HEK293T (cell line): ENCODE measurements around the gene FBXO44.

Experiments used
- ARNT ChIP-seq: fragments of 450-650 bp; IDR thresholded peaks from 2 replicates; pipeline ENCODE4 v1.6.1; 2017; ENCODE audit warnings: mild to moderate bottlenecking
- BHLHE40 ChIP-seq: fragments of 450-650 bp; IDR thresholded peaks from 2 replicates; pipeline ENCODE4 v1.6.1; 2016; ENCODE audit warnings: mild to moderate bottlenecking, moderate library complexity, borderline replicate concordance
- ELF4 ChIP-seq: fragments of 450-650 bp; IDR thresholded peaks from 2 replicates; pipeline ENCODE4 v1.6.1; 2017; ENCODE audit warnings: antibody characterized with exemption
- FOXA1 ChIP-seq: fragments of 450-650 bp; IDR thresholded peaks from 2 replicates; pipeline ENCODE4 v1.6.1; 2016; ENCODE audit warnings: mild to moderate bottlenecking
- FOXK2 ChIP-seq: fragments of 450-650 bp; IDR thresholded peaks from 2 replicates; pipeline ENCODE4 v1.6.1; 2016; ENCODE audit warnings: mild to moderate bottlenecking
- FOXM1 ChIP-seq: fragments of 450-650 bp; IDR thresholded peaks from 2 replicates; pipeline ENCODE4 v1.6.1; 2017; ENCODE audit warnings: mild to moderate bottlenecking, borderline replicate concordance
- HDGF ChIP-seq: fragments of 450-650 bp; IDR thresholded peaks from 2 replicates; pipeline ENCODE4 v1.6.1; 2017; ENCODE audit warnings: antibody characterized with exemption, borderline replicate concordance
- L3MBTL2 ChIP-seq: fragments of 450-650 bp; conservative IDR thresholded peaks from 2 replicates; pipeline ENCODE4 v1.6.1; 2016; ENCODE audit warnings: mild to moderate bottlenecking
- LEF1 ChIP-seq: fragments of 450-650 bp; IDR thresholded peaks from 2 replicates; pipeline ENCODE4 v1.6.1; 2017; ENCODE audit warnings: mild to moderate bottlenecking, borderline replicate concordance
- NFRKB ChIP-seq: fragments of 450-650 bp; IDR thresholded peaks from 2 replicates; pipeline ENCODE4 v1.6.1; 2016; ENCODE audit warnings: mild to moderate bottlenecking, moderate library complexity
- SP1 ChIP-seq: fragments of 450-650 bp; IDR thresholded peaks from 2 replicates; pipeline ENCODE4 v1.6.1; 2017
- SUZ12 ChIP-seq: fragments of 450-650 bp; IDR thresholded peaks from 2 replicates; pipeline ENCODE4 v1.6.1; 2016; ENCODE audit warnings: mild to moderate bottlenecking
- TARDBP ChIP-seq: fragments of 450-650 bp; IDR thresholded peaks from 2 replicates; pipeline ENCODE4 v1.6.1; 2016
- ZNF384 ChIP-seq: fragments of 450-650 bp; IDR thresholded peaks from 2 replicates; pipeline ENCODE4 v1.6.1; 2016

DNA sequence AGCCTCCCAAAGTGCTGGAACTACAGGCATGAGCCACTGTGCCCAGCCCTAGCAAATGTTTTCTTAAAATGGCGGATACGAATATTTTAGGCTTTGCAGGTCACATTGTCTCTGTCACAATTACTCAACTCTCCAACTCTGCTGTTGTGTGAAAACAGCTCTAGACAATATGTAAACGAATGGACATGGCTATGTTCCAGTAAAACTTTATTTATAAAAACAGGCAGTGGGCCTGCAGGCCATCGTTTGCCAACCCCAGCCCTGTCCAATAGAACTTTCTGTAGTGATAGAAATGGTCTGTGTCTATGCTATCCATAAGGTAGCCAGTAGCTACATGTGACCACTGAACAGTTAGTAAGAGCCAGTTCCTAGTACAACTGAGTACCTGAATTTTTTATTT lies 5.1 kb downstream of the FBXO44 start:
- TF ChIP-seq ZNF384 (no peak), SP1 (no peak), FOXA1 (no peak), ELF4 (no peak), ARNT (no peak), BHLHE40 (no peak), HDGF (no peak), L3MBTL2 (no peak), TARDBP (no peak), SUZ12 (no peak), FOXK2 (no peak), FOXM1 (no peak), NFRKB (no peak), LEF1 (no peak)
